Measurements from ENCODE around the gene CDC42EP4. TPM values are rescaled to one million over a fixed set of nuclear protein-coding genes. Genes with fewer than 3 reads are reported as not detected.

CDC42EP4 gene
- total RNA-seq, 1 donor: 54.8 TPM

- no peak for DNase-seq (ENCODE audit: low read depth)
- H3K4me3 ChIP-seq (ENCODE audit: low read depth, low read length): no peak overlapping the region
- no peak for TF ChIP-seq CTCF (IDR thresholded peaks at IDR 0.05; ENCODE audit: insufficient read depth, low read depth, low read length)
These were observed 4.7 kb downstream of the CDC42EP4 start for GRCh38 chr17:73307130-73307529.

GRCh38 chr17:73305845-73306836 lies 5.7 kb downstream of the CDC42EP4 start:
- no peak for TF ChIP-seq CTCF (IDR thresholded peaks at IDR 0.05; ENCODE audit: insufficient read depth, low read depth, low read length)
- no peak for DNase-seq (ENCODE audit: low read depth)
- peak overlapping the region; percentile 12 for H3K4me3 ChIP-seq (ENCODE audit: low read depth, low read length)

GRCh38 chr17:73304971-73305812 lies 6.6 kb downstream of the CDC42EP4 start:
- TF ChIP-seq CTCF (IDR thresholded peaks at IDR 0.05; ENCODE audit: insufficient read depth, low read depth, low read length): peak; percentile 35
- peak; percentile 85 for DNase-seq (ENCODE audit: low read depth)
- H3K4me3 ChIP-seq (ENCODE audit: low read depth, low read length): peak overlapping the region; percentile 43

- H3K4me3 ChIP-seq (ENCODE audit: low read depth, low read length): peak overlapping the region; percentile 19
- DNase-seq (ENCODE audit: low read depth): peak; percentile 92
- TF ChIP-seq CTCF (IDR thresholded peaks at IDR 0.05; ENCODE audit: insufficient read depth, low read depth, low read length): no peak
These were observed 7.4 kb downstream of the CDC42EP4 start for GRCh38 chr17:73304438-73304837.

- peak; percentile 75 for DNase-seq (ENCODE audit: low read depth)
- TF ChIP-seq CTCF (IDR thresholded peaks at IDR 0.05; ENCODE audit: insufficient read depth, low read depth, low read length): no peak
- H3K4me3 ChIP-seq (ENCODE audit: low read depth, low read length): no peak overlapping the region
These were observed 9.6 kb downstream of the CDC42EP4 start for GRCh38 chr17:73302189-73302588.

- DNase-seq (ENCODE audit: low read depth): no peak
- TF ChIP-seq CTCF (IDR thresholded peaks at IDR 0.05; ENCODE audit: insufficient read depth, low read depth, low read length): no peak
- no peak overlapping the region for H3K4me3 ChIP-seq (ENCODE audit: low read depth, low read length)
These were observed 10.4 kb downstream of the CDC42EP4 start for GRCh38 chr17:73301369-73301768.

Data from fibroblast of villous mesenchyme (primary cell).